Liver (tissue), 9 donors: Measurements from ENCODE around the gene SNCA. TPM values are rescaled to one million over a fixed set of nuclear protein-coding genes. Genes with fewer than 3 reads are reported as not detected.

Source experiments
- DNase-seq: peaks from one replicate; pipeline ENCODE4 v3.0.0-alpha.2; 2017; ENCODE audit warnings: low spot score
- H3K27ac ChIP-seq, 2 donors: one replicate each; pipeline ENCODE4 v1.7.0; 2013; ENCODE audit warnings: inconsistent platforms in 2 of 2, low read length in 2 of 2, control low read depth in 1 of 2, low read depth in 1 of 2, mild to moderate bottlenecking in 1 of 2
- H3K27me3 ChIP-seq, 4 donors: one replicate each; pipeline versions ENCODE4 v1.6.1 to v1.7.0; 2013; ENCODE audit warnings: low read length in 3 of 4, inconsistent platforms in 1 of 4, mild to moderate bottlenecking in 1 of 4, moderate library complexity in 1 of 4; ENCODE audit not compliant: control insufficient read depth in 4 of 4, insufficient read depth in 4 of 4
- H3K36me3 ChIP-seq, 4 donors: one replicate each; pipeline versions ENCODE4 v1.6.1 to v1.7.0; 2013; ENCODE audit warnings: low read length in 3 of 4, mild to moderate bottlenecking in 3 of 4, low read depth in 1 of 4, moderate library complexity in 1 of 4; ENCODE audit not compliant: control insufficient read depth in 4 of 4, insufficient read depth in 3 of 4
- H3K4me1 ChIP-seq, 4 donors: one replicate each; pipeline versions ENCODE4 v1.6.1 to v1.7.0; 2013; ENCODE audit warnings: low read length in 3 of 4, mild to moderate bottlenecking in 3 of 4, moderate library complexity in 1 of 4; ENCODE audit not compliant: control insufficient read depth in 4 of 4, insufficient read depth in 4 of 4
- H3K4me3 ChIP-seq, 3 donors: one replicate each; pipeline versions ENCODE4 v1.6.1 to v1.7.0; 2013; ENCODE audit warnings: low read length in 3 of 3, control low read depth in 1 of 3, low read depth in 1 of 3, mild to moderate bottlenecking in 1 of 3
- H3K9ac ChIP-seq, 2 donors: one replicate each; pipeline ENCODE4 v1.7.0; 2013; ENCODE audit warnings: low read length in 2 of 2, mild to moderate bottlenecking in 2 of 2, moderate library complexity in 2 of 2, control low read depth in 1 of 2, low read depth in 1 of 2
- H3K9me3 ChIP-seq, 4 donors: one replicate each; pipeline versions ENCODE4 v1.6.1 to v1.7.0; 2013; ENCODE audit warnings: low read length in 3 of 4; ENCODE audit not compliant: control insufficient read depth in 4 of 4
- ATF3 ChIP-seq: IDR thresholded peaks from 2 replicates; pipeline ENCODE4 v1.6.1; 2016; ENCODE audit warnings: antibody characterized with exemption
- CTCF ChIP-seq: fragments of 150-350 bp; IDR thresholded peaks from 2 replicates; pipeline ENCODE4 v1.5.1; 2017; ENCODE audit warnings: improper control_type of control experiment, low read depth, low read length; ENCODE audit not compliant: missing input control
- EGR1 ChIP-seq, 2 donors: IDR thresholded peaks; 2 replicates each; pipeline ENCODE4 v1.6.1; 2016 to 2018; ENCODE audit warnings: antibody characterized with exemption in 2 of 2, low read depth in 2 of 2
- FOXA2 ChIP-seq: IDR thresholded peaks from 2 replicates; pipeline ENCODE4 v1.6.1; 2016; ENCODE audit warnings: antibody characterized with exemption
- GABPA ChIP-seq, 2 donors: IDR thresholded peaks in 1 of 2; conservative IDR thresholded peaks in 1 of 2; 2 replicates each; pipeline ENCODE4 v1.6.1; 2016; ENCODE audit warnings: antibody characterized with exemption in 2 of 2, mild to moderate bottlenecking in 1 of 2, moderate library complexity in 1 of 2
- HNF4A ChIP-seq, 2 donors: conservative IDR thresholded peaks; 2 replicates each; pipeline ENCODE4 v1.6.1; 2016; ENCODE audit warnings: antibody characterized with exemption in 2 of 2, mild to moderate bottlenecking in 2 of 2
- MAX ChIP-seq: IDR thresholded peaks from 2 replicates; pipeline ENCODE4 v1.6.1; 2016; ENCODE audit warnings: antibody characterized with exemption
- NR2F2 ChIP-seq: IDR thresholded peaks from 2 replicates; pipeline ENCODE4 v1.6.1; 2016; ENCODE audit warnings: antibody characterized with exemption
- RAD21 ChIP-seq, 2 donors: IDR thresholded peaks; 2 replicates each; pipeline ENCODE4 v1.6.1; 2016; ENCODE audit warnings: antibody characterized with exemption in 2 of 2, mild to moderate bottlenecking in 2 of 2
- RXRA ChIP-seq, 2 donors: IDR thresholded peaks; 2 replicates each; pipeline ENCODE4 v1.6.1; 2017 to 2018; ENCODE audit warnings: antibody characterized with exemption in 2 of 2, mild to moderate bottlenecking in 1 of 2
- SP1 ChIP-seq: IDR thresholded peaks from 2 replicates; pipeline ENCODE4 v1.6.1; 2018; ENCODE audit warnings: antibody characterized with exemption, mild to moderate bottlenecking
- YY1 ChIP-seq: IDR thresholded peaks from 2 replicates; pipeline ENCODE4 v1.6.1; 2016; ENCODE audit warnings: antibody characterized with exemption, mild to moderate bottlenecking
- ZBTB33 ChIP-seq: IDR thresholded peaks from 2 replicates; pipeline ENCODE4 v1.6.1; 2016; ENCODE audit warnings: antibody characterized with exemption
- WGBS: extraction: QIAGEN DNeasy Blood & Tissue Kit; methylation state at CpG from one replicate; pipeline ENCODE4 v1.1.7; 2013; 5-methylcytosine and 5-hydroxymethylcytosine counted together
- polyA plus RNA-seq, 2 donors: library from polyadenylated mRNA; stranded (reverse) in 1 of 2; unstranded in 1 of 2; fragments of 200-250 nt in 1 of 2; fragments of >200 nt in 1 of 2; fragmentation: Nextera tagmentation in 1 of 2; extraction: Ambion mirVana in 1 of 2; gene quantifications; one replicate each; pipeline versions ENCODE4 v1.2.1 to v1.2.3, GENCODE V29; 2013 to 2015
- total RNA-seq, 2 donors: library from RNA; depleted of rRNA; stranded (reverse); fragments of >200 nt; gene quantifications; one replicate each; pipeline ENCODE4 v1.2.3, GENCODE V29; 2014
- donor health status: healthy.
- donor health status: healthy.
- donor health status: healthy.
- donor health status: healthy.
- donor health status: healthy.

SNCA gene
- total and polyA plus RNA-seq, 4 donors: 0.44 to 292 (median 0.70) TPM

GRCh38 chr4:89829470-89830138 is 7.4 kb downstream of the SNCA start:
- Histone ChIP-seq H3K4me3 (no peak overlapping the region), H3K36me3 (no peaks in the 10 kb centered on the region), H3K9ac (no peak overlapping the region), H3K27me3 (no peaks in the 10 kb centered on the region), H3K27ac (no peak overlapping the region), H3K4me1 (no peaks in the 10 kb centered on the region), H3K9me3 (no peaks in the 10 kb centered on the region)
- WGBS: 59% methylated on average over 7 of the region's 7 CpGs
- no peak for DNase-seq
- TF ChIP-seq EGR1 (IDR thresholded peaks at IDR 0.05; ENCODE audit: low read depth in 2 of 2) (no peak), YY1 (no peak), FOXA2 (no peak), RAD21 (IDR thresholded peaks at IDR 0.05) (no peak), RXRA (IDR thresholded peaks at IDR 0.05) (no peak), CTCF (no peak), HNF4A (conservative IDR thresholded peaks at IDR 0.05) (no peak), MAX (no peak), ATF3 (no peak), ZBTB33 (no peak), GABPA (IDR thresholded peaks at IDR 0.05 in 1 of 2, conservative IDR thresholded peaks at IDR 0.05 in 1 of 2) (no peak), NR2F2 (no peak), SP1 (no peak)

- no peak for DNase-seq
- Histone ChIP-seq H3K27me3 (no peaks in the 10 kb centered on the region), H3K4me1 (no peaks in the 10 kb centered on the region), H3K9me3 (no peaks in the 10 kb centered on the region), H3K36me3 (no peaks in the 10 kb centered on the region), H3K27ac (no peak overlapping the region), H3K4me3 (no peak overlapping the region), H3K9ac (no peak overlapping the region)
- no peak for TF ChIP-seq RXRA (IDR thresholded peaks at IDR 0.05)
- no peak for TF ChIP-seq NR2F2
- no peak for TF ChIP-seq CTCF
Measured at GRCh38 chr4:89823416-89823815, 13.5 kb downstream of the SNCA start.
